ENCODE measurements around the gene RGP1. TPM values are rescaled to one million over a fixed set of nuclear protein-coding genes. Genes with fewer than 3 reads are reported as not detected.
A peak's percentile ranks its signal among the peaks of the same experiment; 100 is the strongest.

RGP1 gene
- total RNA-seq, 1 donor from 2014 or later: 28.9 TPM

DNA sequence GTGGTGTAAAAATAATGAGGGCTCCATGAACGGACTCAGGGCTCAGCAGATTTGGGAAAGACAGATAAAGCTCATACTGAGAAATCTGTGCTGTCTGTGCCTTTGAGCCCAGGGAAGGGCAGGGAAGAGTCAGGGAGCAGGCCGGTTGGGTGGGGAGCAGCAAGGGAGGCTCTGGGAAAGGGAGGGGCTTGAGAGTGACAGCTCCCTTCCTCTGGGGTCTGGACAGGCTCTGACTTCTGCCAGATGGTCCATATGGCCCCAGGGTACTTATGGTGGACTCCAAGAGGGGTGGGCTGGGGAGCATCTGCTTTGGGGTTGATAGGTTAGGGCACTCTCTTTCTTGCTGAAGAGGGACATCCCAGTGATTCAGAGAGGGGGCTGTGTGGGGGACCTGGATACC is 44.4 kb downstream of the RGP1 start:
- DNase-seq (ENCODE audit: low spot score) (no peak), ATAC-seq (no peak)
- intact Hi-C loops (cut with DNase I): loop anchor here (5.0 kb wide), 1 partner anchor 89 kb away; no protein-coding TSS in a partner anchor

DNA sequence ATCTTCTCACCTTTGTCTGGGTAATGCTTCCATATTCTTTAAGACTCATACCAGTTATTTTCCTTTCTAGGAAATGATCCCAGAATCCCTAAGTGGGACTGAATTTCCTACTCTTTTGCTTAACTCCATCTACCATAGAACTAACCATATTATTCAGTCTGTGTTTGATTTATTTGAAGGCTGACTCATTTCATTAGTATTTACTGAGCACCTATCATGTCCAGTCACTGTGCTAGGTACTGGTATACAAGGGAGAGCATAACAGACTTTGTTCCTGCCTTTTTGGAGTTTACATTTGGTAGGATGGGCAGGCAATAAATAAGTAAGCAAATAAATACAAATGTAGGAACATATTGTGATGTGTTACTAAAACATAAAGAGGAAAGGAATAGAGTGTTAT is 46.6 kb downstream of the RGP1 start:
- ATAC-seq (no peak), DNase-seq (ENCODE audit: low spot score) (no peak)
- intact Hi-C loops (cut with DNase I): no loop called here

DNA sequence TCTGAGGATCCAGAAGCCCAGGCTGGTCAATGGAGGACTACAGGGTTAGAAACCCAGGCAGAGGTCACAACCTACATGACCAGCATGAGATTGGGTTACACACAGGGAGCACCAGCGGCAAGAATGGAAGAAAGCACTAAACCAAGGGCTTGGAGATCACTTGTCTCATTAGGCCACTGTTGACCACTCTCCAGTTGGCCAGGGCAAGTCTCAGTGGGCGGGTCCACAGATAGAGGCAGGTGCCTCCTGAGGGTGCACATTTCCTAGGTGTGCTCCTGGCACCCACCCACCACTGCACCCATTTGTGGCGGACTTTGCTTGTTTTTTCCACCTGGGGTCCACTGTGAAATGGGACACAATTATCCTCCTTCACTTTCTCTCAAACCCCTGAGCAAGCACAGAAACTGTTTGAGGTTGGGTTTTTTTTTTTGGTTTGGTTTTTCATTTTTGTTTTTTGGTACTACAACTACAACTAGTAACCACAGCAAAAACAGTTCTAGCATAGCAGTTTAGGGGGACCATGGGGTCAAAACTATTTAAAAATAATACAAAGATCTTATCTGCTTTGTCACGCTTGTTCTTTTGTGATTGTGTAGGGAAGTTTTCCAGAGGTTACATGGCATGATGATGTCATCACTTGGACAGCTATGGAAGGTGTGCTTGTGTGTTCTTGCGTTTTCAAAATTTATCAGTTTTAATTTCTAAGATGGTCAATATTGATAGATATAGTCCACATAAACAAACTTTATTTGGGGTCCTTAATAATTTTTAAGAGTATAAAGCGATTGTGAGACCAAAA is 48.4 kb downstream of the RGP1 start:
- ATAC-seq (no peak), DNase-seq (ENCODE audit: low spot score) (peak; percentile 51)
- intact Hi-C loops (cut with DNase I): no loop called here

DNA sequence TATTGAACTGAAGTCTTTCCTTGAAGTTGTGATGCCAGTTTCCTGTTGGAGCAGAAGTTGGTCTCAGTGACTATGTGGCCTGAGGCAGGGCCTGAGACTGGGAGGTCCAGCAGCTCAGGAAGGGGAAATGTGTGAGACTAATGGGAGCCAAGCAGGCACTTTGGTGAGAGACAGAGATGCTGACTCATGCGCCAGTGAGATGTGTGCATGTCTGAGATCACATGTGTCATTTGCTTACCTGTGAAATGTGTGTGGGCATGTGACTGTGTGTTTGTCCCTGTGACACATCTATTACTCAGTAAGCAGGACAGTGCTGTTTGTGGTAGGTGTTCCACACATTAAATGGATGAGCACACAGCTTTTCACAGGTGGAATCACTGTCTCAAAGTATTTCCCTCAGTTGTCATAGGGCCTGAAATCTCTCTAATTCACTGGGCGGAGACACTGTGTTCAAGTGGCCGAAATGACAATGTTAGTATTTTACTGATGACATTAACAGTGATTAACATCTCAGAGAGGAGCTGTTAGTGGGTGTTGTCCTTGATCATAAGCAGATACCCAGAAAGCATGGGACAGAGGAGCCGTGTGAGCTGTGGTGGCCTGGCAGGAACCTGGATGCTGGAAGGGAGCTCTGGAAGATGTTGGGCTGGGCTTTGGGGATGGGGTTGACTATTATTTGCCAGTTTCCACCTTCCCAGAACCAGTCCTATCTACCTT is 49.7 kb downstream of the RGP1 start:
- intact Hi-C loops (cut with DNase I): no loop called here
- no peak for ATAC-seq
- no peak for DNase-seq (ENCODE audit: low spot score)

DNA sequence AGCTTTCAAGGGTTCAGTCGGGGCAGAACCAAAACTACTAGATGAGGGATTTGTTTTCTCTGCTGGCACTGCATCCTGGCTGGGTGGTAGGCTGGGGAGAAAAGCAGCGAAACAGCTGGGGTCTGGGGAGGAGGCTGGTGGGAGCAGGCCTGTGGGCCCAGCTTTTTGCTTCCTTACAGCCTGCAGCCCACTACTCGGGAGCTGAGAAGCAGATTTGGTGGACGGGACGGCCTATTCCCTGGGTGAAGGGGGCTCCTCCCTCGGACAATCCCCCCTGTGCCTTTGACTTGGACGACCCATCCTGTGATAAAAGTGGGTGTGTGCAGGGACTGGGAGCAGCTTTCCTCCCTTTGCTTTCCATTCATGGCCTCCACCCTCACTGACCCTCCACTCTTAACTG is 51.4 kb downstream of the RGP1 start:
- intact Hi-C loops (cut with DNase I): no loop called here
- DNase-seq (ENCODE audit: low spot score): no peak
- no peak for ATAC-seq

DNA sequence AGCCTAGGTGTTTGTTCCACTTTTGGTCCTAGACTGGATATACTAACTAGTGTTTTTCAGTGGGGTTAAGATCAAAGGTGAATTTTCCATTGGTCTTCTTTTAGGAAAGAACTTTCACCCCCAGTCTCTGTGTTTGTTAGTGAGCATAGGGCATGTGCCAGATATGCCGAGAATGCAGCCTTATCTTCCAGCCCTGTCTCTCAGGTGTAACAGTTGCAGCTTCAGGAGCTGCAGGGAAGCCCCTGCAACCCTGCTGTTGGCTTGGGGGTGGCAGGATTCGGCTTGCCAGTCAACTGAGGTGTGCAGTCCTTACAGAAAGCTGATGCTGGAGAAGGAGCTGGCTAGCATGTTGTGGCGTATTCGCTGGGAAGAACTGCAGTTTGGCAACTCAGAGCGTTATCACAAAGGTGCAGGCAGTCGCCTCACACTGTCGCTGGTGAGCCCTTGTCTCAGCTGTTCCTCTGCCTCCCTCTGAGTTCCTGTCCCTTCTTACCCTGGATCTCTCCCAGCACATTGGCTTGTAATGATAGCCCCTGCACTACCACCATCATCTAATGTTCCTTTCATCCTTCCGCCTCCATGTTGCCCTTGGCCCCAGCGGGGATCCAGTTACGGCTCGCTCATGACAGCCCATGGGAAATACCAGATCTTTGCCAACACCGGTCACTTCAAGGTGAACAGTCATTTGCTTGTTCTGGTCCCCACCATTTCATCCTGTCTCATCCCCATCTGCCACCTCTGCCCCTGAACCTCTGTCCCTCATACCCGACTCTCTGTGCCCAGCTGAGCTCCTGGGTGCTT is 52.4 kb downstream of the RGP1 start:
- ATAC-seq: no peak
- DNase-seq (ENCODE audit: low spot score): no peak
- intact Hi-C loops (cut with DNase I): no loop called here

DNA sequence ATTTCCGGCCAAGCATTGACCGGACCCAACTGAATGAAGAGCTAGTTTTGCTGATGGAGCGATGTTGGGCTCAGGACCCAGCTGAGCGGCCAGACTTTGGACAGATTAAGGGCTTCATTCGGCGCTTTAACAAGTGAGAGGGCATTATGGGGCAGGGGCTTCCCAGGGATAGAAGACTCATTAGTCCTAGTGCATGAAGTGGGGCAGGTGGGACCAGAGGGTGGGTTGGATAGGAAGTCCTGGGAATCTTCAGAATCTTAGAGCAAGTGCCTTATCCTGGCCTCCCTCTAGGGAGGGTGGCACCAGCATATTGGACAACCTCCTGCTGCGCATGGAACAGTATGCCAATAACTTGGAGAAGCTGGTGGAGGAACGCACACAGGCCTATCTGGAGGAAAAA is 57.0 kb downstream of the RGP1 start:
- intact Hi-C loops (cut with DNase I): no loop called here
- DNase-seq (ENCODE audit: low spot score) (no peak), ATAC-seq (no peak)

Small RNA genes within 50 kb of the gene (microRNA-seq; reads per million reads assigned to microRNA genes)
- gene MIR6852 (not detected), gene MIR6853 (not detected)

Other genes with a start within 250 kb of the RGP1 start
- gene TESK1, start 144.0 kb upstream of the RGP1 start, total RNA-seq: 49.0 TPM
- gene CD72, start 130.9 kb upstream of the RGP1 start, total RNA-seq: 5.5 TPM
- gene SIT1, start 98.4 kb upstream of the RGP1 start, total RNA-seq: 0.67 TPM
- gene RMRP, start 91.3 kb upstream of the RGP1 start, total RNA-seq: 12,220 TPM
- gene CCDC107, start 91.0 kb upstream of the RGP1 start, total RNA-seq: 28.0 TPM
- gene ARHGEF39, start 84.1 kb upstream of the RGP1 start, total RNA-seq: not detected
- gene CA9, start 75.4 kb upstream of the RGP1 start, total RNA-seq: not detected
- 165 TPM for gene TPM2, start 59.4 kb upstream of the RGP1 start, total RNA-seq
- 411 TPM for gene TLN1, start 17.1 kb upstream of the RGP1 start, total RNA-seq
- 28.8 TPM for gene CREB3, start 16.6 kb upstream of the RGP1 start, total RNA-seq
- gene GBA2, start 59 bp upstream of the RGP1 start, total RNA-seq: 67.5 TPM
- gene MSMP, start 5.0 kb downstream of the RGP1 start, total RNA-seq: not detected
- gene NPR2, start 42.3 kb downstream of the RGP1 start, total RNA-seq: 41.8 TPM
- 6.3 TPM for gene SPAG8, start 63.0 kb downstream of the RGP1 start, total RNA-seq
- gene HINT2, start 65.8 kb downstream of the RGP1 start, total RNA-seq: 31.2 TPM
- not detected for gene FAM221B, start 79.4 kb downstream of the RGP1 start, total RNA-seq
- 31.7 TPM for gene TMEM8B, start 79.9 kb downstream of the RGP1 start, total RNA-seq
- gene OR13J1, start 121.1 kb downstream of the RGP1 start, total RNA-seq: not detected
- gene HRCT1, start 156.9 kb downstream of the RGP1 start, total RNA-seq: 4.5 TPM
- gene SPAAR, start 160.2 kb downstream of the RGP1 start, total RNA-seq: 5.8 TPM
- not detected for gene OR2S2, start 208.9 kb downstream of the RGP1 start, total RNA-seq